ENCODE results near the gene MUCL3.

MUCL3 gene

DNA sequence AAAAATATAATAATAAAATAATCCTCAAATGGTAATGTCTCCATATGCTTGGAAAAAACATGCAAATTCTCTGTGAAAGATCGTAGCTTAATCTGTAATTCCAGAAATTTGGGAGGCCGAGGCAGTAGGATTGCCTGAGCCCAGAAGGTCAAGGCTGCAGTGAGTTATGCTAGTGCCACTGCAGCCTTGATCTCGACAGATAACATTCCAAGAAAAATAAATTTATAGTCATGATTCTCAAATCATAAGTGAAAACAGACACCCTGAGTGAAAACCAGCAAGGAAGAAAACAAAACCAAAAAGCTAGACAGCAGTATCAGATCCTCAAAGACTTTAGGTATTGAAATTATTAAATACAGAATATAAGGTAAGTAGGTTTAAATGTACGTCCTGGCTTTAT, 38.9 kb downstream of the MUCL3 start:
- TF ChIP-seq, protein P1, sequence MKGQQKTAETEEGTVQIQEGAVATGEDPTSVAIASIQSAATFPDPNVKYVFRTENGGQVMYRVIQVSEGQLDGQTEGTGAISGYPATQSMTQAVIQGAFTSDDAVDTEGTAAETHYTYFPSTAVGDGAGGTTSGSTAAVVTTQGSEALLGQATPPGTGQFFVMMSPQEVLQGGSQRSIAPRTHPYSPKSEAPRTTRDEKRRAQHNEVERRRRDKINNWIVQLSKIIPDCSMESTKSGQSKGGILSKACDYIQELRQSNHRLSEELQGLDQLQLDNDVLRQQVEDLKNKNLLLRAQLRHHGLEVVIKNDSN (IDR thresholded peaks at IDR 0.05): no peak
- TF ChIP-seq FOXM1 (IDR thresholded peaks at IDR 0.05; ENCODE audit: borderline replicate concordance, low read depth): no peak
- TF ChIP-seq EGR1 (IDR thresholded peaks at IDR 0.05): no peak
- no peak for TF ChIP-seq TEAD4 (IDR thresholded peaks at IDR 0.05)
- no peak for TF ChIP-seq TAF1 (IDR thresholded peaks at IDR 0.05; ENCODE audit: low read depth)
- no peak for TF ChIP-seq YY1 (IDR thresholded peaks at IDR 0.05; ENCODE audit: low read depth)
- TF ChIP-seq, protein P2, sequence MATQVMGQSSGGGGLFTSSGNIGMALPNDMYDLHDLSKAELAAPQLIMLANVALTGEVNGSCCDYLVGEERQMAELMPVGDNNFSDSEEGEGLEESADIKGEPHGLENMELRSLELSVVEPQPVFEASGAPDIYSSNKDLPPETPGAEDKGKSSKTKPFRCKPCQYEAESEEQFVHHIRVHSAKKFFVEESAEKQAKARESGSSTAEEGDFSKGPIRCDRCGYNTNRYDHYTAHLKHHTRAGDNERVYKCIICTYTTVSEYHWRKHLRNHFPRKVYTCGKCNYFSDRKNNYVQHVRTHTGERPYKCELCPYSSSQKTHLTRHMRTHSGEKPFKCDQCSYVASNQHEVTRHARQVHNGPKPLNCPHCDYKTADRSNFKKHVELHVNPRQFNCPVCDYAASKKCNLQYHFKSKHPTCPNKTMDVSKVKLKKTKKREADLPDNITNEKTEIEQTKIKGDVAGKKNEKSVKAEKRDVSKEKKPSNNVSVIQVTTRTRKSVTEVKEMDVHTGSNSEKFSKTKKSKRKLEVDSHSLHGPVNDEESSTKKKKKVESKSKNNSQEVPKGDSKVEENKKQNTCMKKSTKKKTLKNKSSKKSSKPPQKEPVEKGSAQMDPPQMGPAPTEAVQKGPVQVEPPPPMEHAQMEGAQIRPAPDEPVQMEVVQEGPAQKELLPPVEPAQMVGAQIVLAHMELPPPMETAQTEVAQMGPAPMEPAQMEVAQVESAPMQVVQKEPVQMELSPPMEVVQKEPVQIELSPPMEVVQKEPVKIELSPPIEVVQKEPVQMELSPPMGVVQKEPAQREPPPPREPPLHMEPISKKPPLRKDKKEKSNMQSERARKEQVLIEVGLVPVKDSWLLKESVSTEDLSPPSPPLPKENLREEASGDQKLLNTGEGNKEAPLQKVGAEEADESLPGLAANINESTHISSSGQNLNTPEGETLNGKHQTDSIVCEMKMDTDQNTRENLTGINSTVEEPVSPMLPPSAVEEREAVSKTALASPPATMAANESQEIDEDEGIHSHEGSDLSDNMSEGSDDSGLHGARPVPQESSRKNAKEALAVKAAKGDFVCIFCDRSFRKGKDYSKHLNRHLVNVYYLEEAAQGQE (IDR thresholded peaks at IDR 0.05; ENCODE audit: low read depth): no peak
- TF ChIP-seq, protein P3, sequence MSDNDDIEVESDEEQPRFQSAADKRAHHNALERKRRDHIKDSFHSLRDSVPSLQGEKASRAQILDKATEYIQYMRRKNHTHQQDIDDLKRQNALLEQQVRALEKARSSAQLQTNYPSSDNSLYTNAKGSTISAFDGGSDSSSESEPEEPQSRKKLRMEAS (IDR thresholded peaks at IDR 0.05): no peak
- no peak for TF ChIP-seq CREB1 (IDR thresholded peaks at IDR 0.05; ENCODE audit: low read depth)
- no peak for TF ChIP-seq TCF12 (IDR thresholded peaks at IDR 0.05; ENCODE audit: low read depth)
- TF ChIP-seq CEBPB (IDR thresholded peaks at IDR 0.05): no peak
- no peak for TF ChIP-seq NFIC (IDR thresholded peaks at IDR 0.05)
- no peak for TF ChIP-seq RAD21 (IDR thresholded peaks at IDR 0.05; ENCODE audit: low read depth)
- TF ChIP-seq EP300 (IDR thresholded peaks at IDR 0.05; ENCODE audit: borderline replicate concordance): no peak
- TF ChIP-seq ZBTB7A (IDR thresholded peaks at IDR 0.05; ENCODE audit: low read depth): no peak

DNA sequence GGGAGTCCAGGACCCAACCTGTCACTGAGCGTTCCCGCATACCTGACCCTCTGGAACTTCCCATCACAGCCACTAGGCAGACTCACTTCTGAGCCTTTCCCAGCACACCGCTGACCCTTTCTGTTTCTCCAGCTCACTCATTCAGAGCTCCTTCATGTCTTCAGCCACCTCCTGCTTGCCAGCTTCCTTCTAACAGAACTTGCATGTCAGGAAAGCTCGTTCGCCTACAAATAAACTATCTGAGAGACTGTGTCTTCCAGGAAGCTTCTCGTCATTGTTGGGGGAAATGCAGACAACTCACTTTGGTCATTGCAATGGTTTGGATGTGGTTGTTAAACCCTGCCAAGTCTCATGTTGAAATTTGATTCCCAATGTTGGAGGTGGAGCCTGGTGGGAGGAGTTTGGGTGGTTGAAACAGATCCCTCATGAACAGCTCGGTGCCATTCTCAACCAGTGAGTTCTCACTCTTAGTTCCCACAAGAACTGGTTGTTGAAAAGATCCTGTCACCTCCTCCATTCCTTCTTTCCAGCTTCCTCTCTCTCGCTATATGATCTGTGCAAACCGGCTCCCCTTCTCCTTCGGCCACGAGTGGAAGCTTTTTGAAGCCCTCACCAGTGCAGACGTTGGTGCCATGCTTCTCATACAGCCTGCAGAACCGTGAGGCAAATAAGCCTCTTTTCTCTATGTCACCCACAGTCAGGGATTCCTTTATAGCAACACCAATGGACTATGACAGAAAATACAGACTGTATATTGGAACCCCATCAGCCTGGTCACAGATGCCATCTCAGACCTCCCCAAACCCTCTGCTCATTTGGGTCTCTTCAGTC, 41.4 kb downstream of the MUCL3 start:
- TF ChIP-seq FOXM1 (IDR thresholded peaks at IDR 0.05; ENCODE audit: borderline replicate concordance, low read depth) (no peak), RAD21 (IDR thresholded peaks at IDR 0.05; ENCODE audit: low read depth) (0 out of 2 replicates have a peak, but pooled peaks have one; percentile 11)

DNA sequence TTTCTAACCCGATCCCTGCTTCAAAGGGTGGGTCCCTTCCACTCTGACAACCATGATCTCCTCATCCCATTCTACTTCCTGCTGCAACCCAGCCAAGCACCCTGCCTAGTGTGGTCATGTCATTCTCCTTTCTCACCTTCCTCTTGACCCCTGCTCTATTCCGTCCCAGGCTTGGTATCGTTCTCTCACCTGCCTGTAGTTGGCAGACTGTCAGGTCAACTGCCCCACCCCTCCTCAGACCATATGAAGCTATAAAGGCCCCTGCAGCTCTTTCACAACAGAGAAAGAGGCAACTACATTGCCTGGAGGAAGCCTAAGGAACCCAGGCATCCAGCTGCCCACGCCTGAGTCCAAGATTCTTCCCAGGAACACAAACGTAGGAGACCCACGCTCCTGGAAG, 42.7 kb downstream of the MUCL3 start, which contains the start of gene MUC21:
Gene MUC21 (plus strand): TSS at position 280 of the 400 bp plus-strand sequence. CDS start 241 bp downstream, outside the sequence.
- TF ChIP-seq FOXM1 (IDR thresholded peaks at IDR 0.05; ENCODE audit: borderline replicate concordance, low read depth): no peak
- TF ChIP-seq, protein P1 (IDR thresholded peaks at IDR 0.05): no peak
- no peak for TF ChIP-seq CEBPB (IDR thresholded peaks at IDR 0.05)
- no peak for TF ChIP-seq ZBTB7A (IDR thresholded peaks at IDR 0.05; ENCODE audit: low read depth)
- TF ChIP-seq, protein P3 (IDR thresholded peaks at IDR 0.05): no peak
- TF ChIP-seq RAD21 (IDR thresholded peaks at IDR 0.05; ENCODE audit: low read depth): no peak
- no peak for TF ChIP-seq TCF12 (IDR thresholded peaks at IDR 0.05; ENCODE audit: low read depth)
- TF ChIP-seq TAF1 (IDR thresholded peaks at IDR 0.05; ENCODE audit: low read depth): no peak
- no peak for TF ChIP-seq CREB1 (IDR thresholded peaks at IDR 0.05; ENCODE audit: low read depth)
- TF ChIP-seq TEAD4 (IDR thresholded peaks at IDR 0.05): no peak
- TF ChIP-seq, protein P2 (IDR thresholded peaks at IDR 0.05; ENCODE audit: low read depth): no peak
- TF ChIP-seq NFIC (IDR thresholded peaks at IDR 0.05): no peak
- no peak for TF ChIP-seq EGR1 (IDR thresholded peaks at IDR 0.05)
- TF ChIP-seq YY1 (IDR thresholded peaks at IDR 0.05; ENCODE audit: low read depth): no peak
- TF ChIP-seq EP300 (IDR thresholded peaks at IDR 0.05; ENCODE audit: borderline replicate concordance): no peak

DNA sequence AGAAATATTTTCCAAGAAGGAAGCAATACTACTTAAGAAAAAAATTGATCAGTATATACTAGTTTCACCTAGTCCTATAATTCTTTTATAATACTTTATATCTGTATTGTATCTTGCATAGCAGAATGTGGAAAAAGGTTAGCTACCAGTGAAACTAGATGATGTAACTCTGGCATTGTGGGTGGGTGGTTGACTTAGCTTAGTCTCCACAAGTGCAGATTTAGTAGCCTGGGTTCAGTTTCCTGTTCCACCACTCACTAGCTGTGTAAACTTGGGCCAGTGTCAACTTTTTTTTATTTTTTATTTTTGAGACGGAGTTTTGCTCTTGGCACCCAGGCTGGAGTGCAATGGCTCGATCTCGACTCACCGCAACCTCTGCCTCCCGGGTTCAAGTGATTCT, 44.7 kb downstream of the MUCL3 start:
- TF ChIP-seq, protein P1 (IDR thresholded peaks at IDR 0.05): no peak
- no peak for TF ChIP-seq EGR1 (IDR thresholded peaks at IDR 0.05)
- no peak for TF ChIP-seq TAF1 (IDR thresholded peaks at IDR 0.05; ENCODE audit: low read depth)
- TF ChIP-seq ZBTB7A (IDR thresholded peaks at IDR 0.05; ENCODE audit: low read depth): no peak
- no peak for TF ChIP-seq CREB1 (IDR thresholded peaks at IDR 0.05; ENCODE audit: low read depth)
- TF ChIP-seq YY1 (IDR thresholded peaks at IDR 0.05; ENCODE audit: low read depth): no peak
- TF ChIP-seq, protein P3 (IDR thresholded peaks at IDR 0.05): no peak
- no peak for TF ChIP-seq CEBPB (IDR thresholded peaks at IDR 0.05)
- no peak for TF ChIP-seq EP300 (IDR thresholded peaks at IDR 0.05; ENCODE audit: borderline replicate concordance)
- no peak for TF ChIP-seq TCF12 (IDR thresholded peaks at IDR 0.05; ENCODE audit: low read depth)
- no peak for TF ChIP-seq NFIC (IDR thresholded peaks at IDR 0.05)
- no peak for TF ChIP-seq FOXM1 (IDR thresholded peaks at IDR 0.05; ENCODE audit: borderline replicate concordance, low read depth)
- TF ChIP-seq TEAD4 (IDR thresholded peaks at IDR 0.05): no peak
- TF ChIP-seq, protein P2 (IDR thresholded peaks at IDR 0.05; ENCODE audit: low read depth): no peak
- no peak for TF ChIP-seq RAD21 (IDR thresholded peaks at IDR 0.05; ENCODE audit: low read depth)

All from Ishikawa (cell line).